NCI-H2227 treated with DMSO at 0.1 percent for 48 hours (cell line): ENCODE results near the gene SENP1.
A peak's percentile ranks its signal among the peaks of the same experiment; 100 is the strongest.
"Not testable (repeated sequence)": the region's sequence is repeated elsewhere in the genome, so short reads cannot be mapped to it uniquely, and the experiment has no call there.

Experiments
- DNase-seq: peaks from one replicate; lab custom pipeline; 2025; lab: John Stamatoyannopoulos, UW

Gene SENP1

GRCh38 chr12:48105867-48106680, at the start of gene SENP1:
Gene SENP1 (minus strand): TSS chr12:48106079. CDS start chr12:48101472, 4,607 bp downstream.
- peak; percentile 87 for DNase-seq

- no peak for DNase-seq
Observed at GRCh38 chr12:48151103-48151771, 45.4 kb upstream of the SENP1 start.

- no peak for DNase-seq
Observed at GRCh38 chr12:48145981-48146380, 40.1 kb upstream of the SENP1 start.

GRCh38 chr12:48143898-48144297, 38.0 kb upstream of the SENP1 start:
- DNase-seq, result no peak

GRCh38 chr12:48142818-48143674, 37.2 kb upstream of the SENP1 start:
- no peak for DNase-seq

- no peak for DNase-seq
Observed at GRCh38 chr12:48135027-48135426, 29.1 kb upstream of the SENP1 start.

- DNase-seq, result no peak
Observed at GRCh38 chr12:48132826-48133225, 26.9 kb upstream of the SENP1 start.

- DNase-seq, result no peak
Observed at GRCh38 chr12:48131517-48131916, 25.6 kb upstream of the SENP1 start.

GRCh38 chr12:48129376-48129775, 23.5 kb upstream of the SENP1 start:
- no peak for DNase-seq

GRCh38 chr12:48128800-48129199, 22.9 kb upstream of the SENP1 start:
- DNase-seq, result no peak

- no peak for DNase-seq
Observed at GRCh38 chr12:48126953-48127630, 21.2 kb upstream of the SENP1 start.

GRCh38 chr12:48125985-48126384, 20.1 kb upstream of the SENP1 start:
- no peak for DNase-seq

- not testable (repeated sequence) for DNase-seq
Observed at GRCh38 chr12:48125542-48125941, 19.7 kb upstream of the SENP1 start.

GRCh38 chr12:48123169-48123568, 17.3 kb upstream of the SENP1 start:
- DNase-seq, result no peak

- DNase-seq, result no peak
Observed at GRCh38 chr12:48122065-48122834, 16.4 kb upstream of the SENP1 start.

- peak; percentile 30 for DNase-seq
Observed at GRCh38 chr12:48121522-48121921, 15.6 kb upstream of the SENP1 start.

- no peak for DNase-seq
Observed at GRCh38 chr12:48119834-48120195, 13.9 kb upstream of the SENP1 start.

GRCh38 chr12:48119078-48119833, 13.4 kb upstream of the SENP1 start, which contains the start of gene PFKM:
Gene PFKM (plus strand): TSS chr12:48119364. CDS start chr12:48122775, 3,411 bp downstream.
- DNase-seq, result peak; percentile 80

- DNase-seq, result peak; percentile 35
Observed at GRCh38 chr12:48118284-48118871, 12.5 kb upstream of the SENP1 start.

- no peak for DNase-seq
Observed at GRCh38 chr12:48115957-48116356, 10.1 kb upstream of the SENP1 start.
